HG02970 (cell line): ENCODE results near the gene ADCY1.
"Not testable (repeated sequence)": the region's sequence is repeated elsewhere in the genome, so short reads cannot be mapped to it uniquely, and the experiment has no call there.

Experiments used
- ATAC-seq: cut with Tn5 transposase; IDR thresholded peaks from one replicate; pipeline ENCODE4 v1.9.1; 2021; ENCODE audit warnings: mild to moderate bottlenecking, moderate library complexity, moderate number of reproducible peaks; ENCODE audit not compliant: unreplicated experiment, low FRiP score

The ADCY1 gene

GRCh38 chr7:45573661-45574415 lies at the start of gene ADCY1:
ADCY1 (plus strand) TSS chr7:45574368; CDS start chr7:45574544, 176 bp downstream.
- ATAC-seq: no peak

- no peak for ATAC-seq
Observed at GRCh38 chr7:45524445-45524844, 49.7 kb upstream of the ADCY1 start.

- ATAC-seq: no peak
Observed at GRCh38 chr7:45525057-45525456, 49.1 kb upstream of the ADCY1 start.

GRCh38 chr7:45543473-45543872 lies 30.7 kb upstream of the ADCY1 start:
- no peak for ATAC-seq

- ATAC-seq: not testable (repeated sequence)
Observed at GRCh38 chr7:45545105-45545710, 29.0 kb upstream of the ADCY1 start.

GRCh38 chr7:45548917-45549316 lies 25.3 kb upstream of the ADCY1 start:
- ATAC-seq: not testable (repeated sequence)

GRCh38 chr7:45563401-45563800 lies 10.8 kb upstream of the ADCY1 start:
- no peak for ATAC-seq

GRCh38 chr7:45563941-45564461 lies 10.2 kb upstream of the ADCY1 start:
- ATAC-seq: no peak

GRCh38 chr7:45564485-45564884 lies 9.7 kb upstream of the ADCY1 start:
- ATAC-seq: no peak

- no peak for ATAC-seq
Observed at GRCh38 chr7:45564886-45565455, 9.2 kb upstream of the ADCY1 start.

GRCh38 chr7:45566386-45566785 lies 7.8 kb upstream of the ADCY1 start:
- no peak for ATAC-seq

- no peak for ATAC-seq
Observed at GRCh38 chr7:45566961-45567360, 7.2 kb upstream of the ADCY1 start.

- ATAC-seq: no peak
Observed at GRCh38 chr7:45567713-45568112, 6.5 kb upstream of the ADCY1 start.

- ATAC-seq: no peak
Observed at GRCh38 chr7:45568536-45569289, 5.5 kb upstream of the ADCY1 start.

- no peak for ATAC-seq
Observed at GRCh38 chr7:45569290-45569685, 4.9 kb upstream of the ADCY1 start.

- ATAC-seq: no peak
Observed at GRCh38 chr7:45570797-45571196, 3.4 kb upstream of the ADCY1 start.

- no peak for ATAC-seq
Observed at GRCh38 chr7:45573204-45573603, 964 bp upstream of the ADCY1 start.

GRCh38 chr7:45574416-45574668 lies 174 bp downstream of the ADCY1 start:
- ATAC-seq: no peak

GRCh38 chr7:45574669-45575500 lies 717 bp downstream of the ADCY1 start:
- ATAC-seq: no peak

GRCh38 chr7:45575501-45576248 lies 1.5 kb downstream of the ADCY1 start:
- no peak for ATAC-seq
